ENCODE measurements around the gene ARHGEF1. TPM values are rescaled to one million over a fixed set of nuclear protein-coding genes. Genes with fewer than 3 reads are reported as not detected.
A peak's percentile ranks its signal among the peaks of the same experiment; 100 is the strongest.

Gene ARHGEF1
- polyA plus RNA-seq (30.5 to 58.4 TPM (median 43.1 TPM) in 3 replicates), polyA minus RNA-seq (24.0 to 57.3 TPM (median 26.1 TPM) in 3 replicates)
- 40.1 TPM for polyA plus RNA-seq (2011; ENCODE audit: low read depth)
- 22.2 and 45.2 TPM in 2 replicates for polyA plus RNA-seq (2011; cell fraction: cytosol; rRNA removed)
- polyA plus RNA-seq (2011; cell fraction: nucleus; rRNA removed), result 131 and 160 TPM in 2 replicates
- 58.9 and 76.2 TPM in 2 replicates for polyA plus RNA-seq (2012; ENCODE audit: low replicate concordance)
- 106 TPM for polyA minus RNA-seq (2011; cell fraction: cytosol; rRNA and poly(A)+ RNA removed)
- polyA minus RNA-seq (2011; cell fraction: nucleus; rRNA and poly(A)+ RNA removed), result 55.5 and 58.3 TPM in 2 replicates

DNA sequence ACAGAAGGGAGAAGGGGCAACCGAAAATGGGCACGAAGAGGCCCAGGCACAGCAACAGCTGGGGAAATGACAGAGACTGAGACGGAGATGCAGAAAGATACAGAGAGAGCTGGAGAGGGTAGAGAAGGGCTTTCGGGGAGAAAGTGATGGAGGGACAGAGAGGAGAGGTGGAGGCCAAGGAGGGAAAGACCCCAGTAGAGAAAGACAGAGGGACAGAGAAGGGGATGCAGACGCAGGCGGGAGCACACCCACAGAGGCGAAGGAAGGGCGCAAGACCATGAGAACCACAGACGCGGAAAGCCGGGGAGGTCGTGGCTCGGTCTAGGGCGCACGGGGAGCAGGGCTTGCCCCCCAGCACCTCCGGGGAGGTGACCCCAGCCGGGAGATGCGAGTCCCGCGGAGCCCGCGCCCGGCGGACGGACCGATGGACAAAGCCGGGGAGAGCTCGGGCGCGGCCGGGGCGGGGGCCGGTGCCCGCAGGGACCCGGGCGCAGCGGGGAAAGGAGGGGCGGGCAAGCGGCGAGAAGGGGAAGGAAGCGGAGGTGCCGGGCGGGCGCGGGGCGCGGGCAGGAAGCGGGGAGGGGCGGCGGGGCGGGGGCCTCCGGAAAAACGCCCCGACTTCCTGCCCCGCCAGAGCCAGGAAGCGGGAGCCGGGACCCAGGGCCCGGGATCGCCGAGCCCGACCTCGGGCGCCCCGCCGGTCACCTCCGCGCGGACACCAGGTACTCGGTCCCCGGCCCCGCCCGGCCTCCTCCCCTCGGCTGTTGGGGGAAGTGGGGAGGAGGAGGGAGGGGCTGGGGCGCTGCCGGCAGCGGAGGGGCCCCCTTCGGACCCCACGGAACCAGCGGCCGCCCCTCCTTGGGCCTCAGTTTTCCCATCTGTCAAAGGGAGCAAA is at the start of gene ARHGEF1:
ARHGEF1 (plus strand) TSS at position 617 of the 895 bp plus-strand sequence. CDS start 4,899 bp downstream, outside the sequence.
- no peaks in the 10 kb centered on the region for H3K9me3 ChIP-seq (ENCODE audit: control insufficient read depth, low read depth, low read length)
- peaks cover 0 to 1% of the 10 kb centered on the region in 2 experiments for H3K36me3 ChIP-seq (ENCODE audit: control insufficient read depth in 2 of 2, extremely low read depth in 1 of 2, insufficient read depth in 2 of 2, low read length in 2 of 2)
- H3K4me2 ChIP-seq (ENCODE audit: control insufficient read depth, extremely low read depth, insufficient read depth, low read depth, low read length), result peak within 1 kb of the TSS; percentile 85
- peak within 1 kb of the TSS; percentile 94 to 99 (median 99) for H3K4me3 ChIP-seq (ENCODE audit: control insufficient read depth in 2 of 3, extremely low read depth in 1 of 3, insufficient read depth in 2 of 3, low read depth in 1 of 3, low read length in 3 of 3)
- peak within 1 kb of the TSS; percentile 51 for H2AFZ ChIP-seq (ENCODE audit: control insufficient read depth, low read length)
- H3K27ac ChIP-seq (ENCODE audit: control insufficient read depth, insufficient read depth, low read length), result peak within 1 kb of the TSS; percentile 81
- H3K9me1 ChIP-seq (ENCODE audit: control insufficient read depth, extremely low read depth, insufficient read depth, low read length), result peaks cover 6% of the 10 kb centered on the region
- H3K79me2 ChIP-seq (ENCODE audit: control insufficient read depth, insufficient read depth, low read length), result peaks cover 32% of the 10 kb centered on the region
- peak within 1 kb of the TSS; percentile 92 for H3K9ac ChIP-seq (ENCODE audit: control insufficient read depth, extremely low read depth, insufficient read depth, low read length)
- dilution Hi-C loops (cut with MboI; ENCODE audit: extremely low pct_ligation_motif_present, low sequenced_read_pairs), result no loop called here
- H3K27me3 ChIP-seq (ENCODE audit: control insufficient read depth, extremely low read depth, insufficient read depth, low read length), result peaks cover 2% of the 10 kb centered on the region
- TF ChIP-seq EZH2 (IDR thresholded peaks at IDR 0.05; ENCODE audit: low read length), result no peak
- no peak for TF ChIP-seq CTCF (optimal IDR thresholded peaks at IDR 0.05 in 1 of 3, IDR thresholded peaks at IDR 0.05 in 1 of 3, conservative IDR thresholded peaks at IDR 0.05 in 1 of 3; ENCODE audit: extremely low read depth in 1 of 3, insufficient read depth in 2 of 3, low read length in 3 of 3)
- FAIRE-seq, result no peak
- H4K20me1 ChIP-seq (ENCODE audit: control insufficient read depth, extremely low read depth, insufficient read depth, low read length), result no peaks in the 10 kb centered on the region
- DNase-seq (ENCODE audit: low read depth, low spot score), result no peak
- peaks cover 37% of the 10 kb centered on the region for H3K4me1 ChIP-seq (ENCODE audit: control insufficient read depth, extremely low read depth, insufficient read depth, low read length)

- no peak overlapping the region for H2AFZ ChIP-seq (ENCODE audit: control insufficient read depth, low read length)
- no peaks in the 10 kb centered on the region for H3K79me2 ChIP-seq (ENCODE audit: control insufficient read depth, insufficient read depth, low read length)
- H3K36me3 ChIP-seq (ENCODE audit: control insufficient read depth in 2 of 2, extremely low read depth in 1 of 2, insufficient read depth in 2 of 2, low read length in 2 of 2), result no peaks in the 10 kb centered on the region
- DNase-seq (ENCODE audit: low read depth, low spot score), result no peak
- H3K4me2 ChIP-seq (ENCODE audit: control insufficient read depth, extremely low read depth, insufficient read depth, low read depth, low read length), result no peak overlapping the region
- H3K9ac ChIP-seq (ENCODE audit: control insufficient read depth, extremely low read depth, insufficient read depth, low read length), result no peak overlapping the region
- no peak overlapping the region for H3K27ac ChIP-seq (ENCODE audit: control insufficient read depth, insufficient read depth, low read length)
- H3K4me3 ChIP-seq (ENCODE audit: control insufficient read depth in 2 of 3, extremely low read depth in 1 of 3, insufficient read depth in 2 of 3, low read depth in 1 of 3, low read length in 3 of 3), result no peak overlapping the region
- TF ChIP-seq CTCF (optimal IDR thresholded peaks at IDR 0.05 in 1 of 3, IDR thresholded peaks at IDR 0.05 in 1 of 3, conservative IDR thresholded peaks at IDR 0.05 in 1 of 3; ENCODE audit: extremely low read depth in 1 of 3, insufficient read depth in 2 of 3, low read length in 3 of 3) (no peak), EZH2 (IDR thresholded peaks at IDR 0.05; ENCODE audit: low read length) (no peak)
- FAIRE-seq, result no peak
- dilution Hi-C loops (cut with MboI; ENCODE audit: extremely low pct_ligation_motif_present, low sequenced_read_pairs), result no loop called here
- peaks cover 17% of the 10 kb centered on the region for H3K27me3 ChIP-seq (ENCODE audit: control insufficient read depth, extremely low read depth, insufficient read depth, low read length)
- no peaks in the 10 kb centered on the region for H3K9me1 ChIP-seq (ENCODE audit: control insufficient read depth, extremely low read depth, insufficient read depth, low read length)
- H4K20me1 ChIP-seq (ENCODE audit: control insufficient read depth, extremely low read depth, insufficient read depth, low read length), result no peaks in the 10 kb centered on the region
- H3K4me1 ChIP-seq (ENCODE audit: control insufficient read depth, extremely low read depth, insufficient read depth, low read length), result no peaks in the 10 kb centered on the region
- H3K9me3 ChIP-seq (ENCODE audit: control insufficient read depth, low read depth, low read length), result no peaks in the 10 kb centered on the region
These were observed 44.8 kb upstream of the ARHGEF1 start for GRCh38 chr19:41837981-41838708.
